Sigmoid colon (tissue), 4 donors: ENCODE measurements around the gene PCDHGB4.

ENCODE experiments used
- CTCF ChIP-seq, 4 experiments: fragments of 450-650 bp in 3 of 4; fragments of 200-600 bp in 1 of 4; IDR thresholded peaks; one replicate each; pipeline ENCODE4 v1.5.1; 2016 to 2019; ENCODE audit warnings: antibody characterized with exemption in 4 of 4, mild to moderate bottlenecking in 3 of 4, moderate library complexity in 2 of 4
- POLR2AphosphoS5 ChIP-seq, 4 donors: sonication (generic); formaldehyde crosslinking; IDR thresholded peaks; one replicate each; pipeline ENCODE4 v1.6.1; 2017; ENCODE audit warnings: antibody characterized with exemption in 4 of 4

GRCh38 chr5:141419074-141419880 lies 31.8 kb downstream of the PCDHGB4 start:
- TF ChIP-seq CTCF (IDR thresholded peaks at IDR 0.05) (no peak), POLR2AphosphoS5 (IDR thresholded peaks at IDR 0.05) (no peak)
